Globus pallidus (tissue), 1 donor: Measurements from ENCODE around the gene ENTPD7.

Experiments used
- DNase-seq: peaks from one replicate; pipeline ENCODE4 v3.0.0-alpha.2; 2015; ENCODE audit warnings: low spot score

ENTPD7 gene

GRCh38 chr10:99748823-99749451 is 89.6 kb downstream of the ENTPD7 start:
- DNase-seq: no peak

GRCh38 chr10:99750641-99751040 is 91.3 kb downstream of the ENTPD7 start:
- no peak for DNase-seq

- DNase-seq: no peak
These were observed 95.4 kb downstream of the ENTPD7 start for GRCh38 chr10:99754670-99755069.
